GM12801 (cell line): ENCODE data around the gene HEATR9.

Source experiments
- TF ChIP-seq, protein P1 (sequence below): IDR thresholded peaks from one replicate; pipeline ENCODE4 v1.5.1; 2011; ENCODE audit warnings: control low read depth; ENCODE audit not compliant: insufficient read length; ENCODE audit errors: extremely low read depth

HEATR9 gene

DNA sequence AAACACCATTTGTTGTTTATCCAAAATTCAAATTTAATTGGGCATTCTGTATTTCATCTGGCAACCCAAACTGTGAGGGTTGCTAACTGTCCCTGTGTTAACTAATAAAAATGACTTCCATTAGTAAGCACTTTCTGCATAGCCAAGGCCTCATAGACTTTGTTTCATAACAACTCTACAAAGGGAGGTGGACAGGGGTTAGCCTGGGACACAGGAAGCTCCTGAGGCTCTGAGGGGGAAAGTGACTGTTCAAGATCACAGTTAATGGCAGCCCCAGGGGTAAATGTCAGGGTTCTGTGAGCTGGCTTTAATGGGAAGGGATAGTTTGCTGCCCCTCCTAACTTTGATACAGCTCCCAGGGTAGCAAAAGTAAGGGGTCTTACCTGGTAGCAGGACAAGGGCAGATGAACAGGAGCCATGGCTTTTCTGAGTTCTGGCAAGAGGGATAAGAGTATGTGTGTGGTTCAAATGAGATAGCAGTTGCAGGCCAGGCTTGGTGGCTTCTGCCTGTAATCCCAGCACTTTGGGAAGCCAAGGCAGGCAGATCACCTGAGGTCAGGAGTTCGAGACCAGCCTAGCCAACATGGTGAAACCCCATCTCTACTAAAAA lies 2.2 kb downstream of the HEATR9 start:
- TF ChIP-seq, protein P1, sequence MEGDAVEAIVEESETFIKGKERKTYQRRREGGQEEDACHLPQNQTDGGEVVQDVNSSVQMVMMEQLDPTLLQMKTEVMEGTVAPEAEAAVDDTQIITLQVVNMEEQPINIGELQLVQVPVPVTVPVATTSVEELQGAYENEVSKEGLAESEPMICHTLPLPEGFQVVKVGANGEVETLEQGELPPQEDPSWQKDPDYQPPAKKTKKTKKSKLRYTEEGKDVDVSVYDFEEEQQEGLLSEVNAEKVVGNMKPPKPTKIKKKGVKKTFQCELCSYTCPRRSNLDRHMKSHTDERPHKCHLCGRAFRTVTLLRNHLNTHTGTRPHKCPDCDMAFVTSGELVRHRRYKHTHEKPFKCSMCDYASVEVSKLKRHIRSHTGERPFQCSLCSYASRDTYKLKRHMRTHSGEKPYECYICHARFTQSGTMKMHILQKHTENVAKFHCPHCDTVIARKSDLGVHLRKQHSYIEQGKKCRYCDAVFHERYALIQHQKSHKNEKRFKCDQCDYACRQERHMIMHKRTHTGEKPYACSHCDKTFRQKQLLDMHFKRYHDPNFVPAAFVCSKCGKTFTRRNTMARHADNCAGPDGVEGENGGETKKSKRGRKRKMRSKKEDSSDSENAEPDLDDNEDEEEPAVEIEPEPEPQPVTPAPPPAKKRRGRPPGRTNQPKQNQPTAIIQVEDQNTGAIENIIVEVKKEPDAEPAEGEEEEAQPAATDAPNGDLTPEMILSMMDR, result no peak

DNA sequence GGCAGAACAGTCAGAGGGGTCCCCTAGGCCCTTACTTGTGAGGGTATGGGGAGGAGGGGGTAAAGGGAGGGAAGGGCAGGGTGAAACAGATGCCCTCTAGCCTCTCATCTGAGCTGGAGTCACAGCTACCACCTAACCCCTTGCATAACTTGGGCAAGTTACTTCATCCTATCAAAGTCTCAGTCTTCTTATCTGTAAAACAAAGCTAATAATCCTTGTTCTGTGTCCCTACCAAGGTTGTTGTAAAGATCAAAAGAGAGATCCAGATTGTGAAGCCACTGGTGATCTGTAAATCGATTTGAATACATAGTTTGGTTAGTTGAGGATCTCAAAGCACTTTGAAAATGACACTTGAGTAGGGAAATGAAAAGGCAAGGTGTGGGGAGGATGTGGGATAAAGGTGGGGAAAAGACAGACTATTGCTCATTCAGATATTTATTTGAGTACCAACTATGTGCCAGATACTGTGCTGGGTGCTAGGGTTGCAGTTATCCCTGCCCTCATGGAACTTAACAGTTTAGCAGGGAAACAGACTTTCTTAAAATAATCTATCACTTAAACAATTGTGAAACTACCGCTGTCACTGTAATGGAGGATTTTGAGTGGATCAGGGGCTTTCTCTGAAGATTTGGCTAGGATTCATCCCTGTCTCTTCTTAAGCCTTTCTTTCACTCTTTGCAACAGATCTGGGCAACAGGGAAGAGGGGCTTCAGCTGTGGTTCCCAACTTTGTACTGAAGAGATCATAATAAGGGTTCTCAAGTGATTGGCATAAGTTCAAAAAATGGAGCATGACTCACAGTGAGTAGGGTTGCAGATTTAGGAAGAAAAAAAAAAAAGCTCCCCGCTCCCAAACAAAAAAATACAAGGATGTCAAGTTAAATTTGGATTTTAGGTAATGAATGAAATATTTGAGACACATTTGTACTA lies 3.0 kb downstream of the HEATR9 start:
- TF ChIP-seq, protein P1, result no peak

DNA sequence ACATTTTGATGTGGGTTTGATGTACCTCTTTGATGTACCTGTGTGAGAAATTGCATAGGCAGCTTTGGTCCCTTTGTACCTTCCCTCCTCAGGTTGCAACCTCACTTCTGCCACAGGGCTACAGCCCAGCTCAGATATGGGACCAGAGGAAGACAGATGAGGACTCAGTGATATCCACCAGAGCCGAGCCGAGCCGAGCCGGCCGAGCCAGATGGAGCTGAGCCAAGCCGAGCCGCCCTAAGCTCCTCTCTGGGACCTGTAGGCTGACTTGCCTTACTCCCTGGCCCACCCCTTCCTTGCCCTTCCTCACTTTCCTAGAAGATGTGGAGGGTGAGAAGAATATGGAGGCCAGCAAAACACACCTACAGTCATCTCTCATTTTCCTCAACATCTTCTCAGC lies 3.8 kb downstream of the HEATR9 start:
- TF ChIP-seq, protein P1, result no peak

DNA sequence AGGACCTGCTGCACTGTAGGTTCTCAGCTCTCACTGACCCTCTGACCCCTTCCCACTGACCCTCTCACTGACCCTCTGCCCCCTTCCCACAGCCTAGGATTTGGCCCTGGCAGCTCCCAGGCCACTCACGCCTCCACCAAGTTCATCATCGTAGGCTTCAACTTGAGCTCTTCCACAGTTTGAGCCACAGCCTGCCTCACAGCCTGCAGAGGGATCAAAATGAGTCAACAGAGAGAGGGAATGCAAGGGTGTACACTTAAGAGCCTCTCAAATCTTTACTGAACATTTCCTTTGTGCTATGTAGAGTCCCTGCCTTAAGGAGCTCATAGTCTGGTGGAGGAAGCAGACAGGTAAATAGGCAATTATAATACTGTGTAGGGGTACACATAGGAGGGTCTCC lies 12.1 kb downstream of the HEATR9 start:
- TF ChIP-seq, protein P1, result no peak

DNA sequence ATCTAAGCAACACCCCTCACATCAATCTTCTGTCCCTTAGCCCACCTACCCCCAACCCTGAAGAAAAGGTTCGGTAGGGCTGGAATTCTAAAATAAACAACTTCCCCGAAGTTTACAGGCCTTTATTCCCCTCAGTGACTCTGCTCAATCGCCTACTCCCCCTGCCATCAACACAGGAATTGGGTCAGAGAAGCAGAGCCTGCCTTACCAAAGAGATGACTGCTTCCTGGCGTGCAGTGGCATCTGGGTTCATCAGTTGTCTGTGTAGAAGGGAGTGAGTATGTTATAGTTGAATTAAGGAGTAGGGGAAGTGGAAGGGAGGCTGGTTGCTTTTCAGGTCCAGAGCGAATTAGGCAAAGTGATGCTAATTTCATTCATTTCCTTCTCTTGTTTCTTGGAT lies 12.7 kb downstream of the HEATR9 start:
- TF ChIP-seq, protein P1, result no peak

DNA sequence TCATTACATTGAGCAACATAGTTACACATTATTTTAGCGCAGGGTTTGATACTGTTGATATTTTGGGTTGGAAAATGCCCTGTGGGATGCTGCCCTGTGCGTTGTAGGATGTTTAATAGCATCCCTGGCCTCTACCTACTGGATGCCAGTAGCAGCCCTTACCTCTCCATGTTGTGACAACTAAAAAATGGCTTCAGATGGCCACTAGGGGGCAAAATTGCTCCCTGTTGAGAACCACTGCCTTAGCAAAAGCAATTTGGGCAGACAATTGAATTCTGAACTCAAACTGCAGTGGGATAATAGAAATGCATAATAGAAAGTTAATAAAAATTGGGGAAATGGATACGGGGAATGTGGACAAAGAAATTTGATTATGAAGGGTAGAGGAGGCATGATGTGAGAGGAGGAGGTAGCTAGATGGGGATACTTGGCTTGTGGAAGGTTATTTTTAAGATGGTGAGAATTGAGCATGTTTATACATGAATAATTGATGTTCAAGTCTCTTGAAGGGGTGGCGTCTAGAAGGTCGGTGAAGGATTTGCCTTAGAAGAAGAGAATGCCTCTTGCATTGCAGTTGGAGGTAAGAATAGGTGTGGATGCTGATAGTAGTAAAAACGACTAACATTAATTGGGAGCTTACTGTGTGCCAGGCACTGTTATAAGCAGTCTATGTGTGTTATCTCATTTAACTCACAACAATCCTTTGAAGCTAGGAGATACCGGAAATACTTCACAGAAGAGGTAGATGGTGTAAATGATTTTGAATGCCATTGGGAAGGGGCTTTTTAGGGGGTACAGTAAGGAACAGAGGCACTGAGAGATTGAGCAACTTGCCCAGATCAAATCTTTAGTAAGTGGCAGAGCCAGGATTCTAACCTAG lies 19.0 kb downstream of the HEATR9 start:
- TF ChIP-seq, protein P1, result peak; percentile 23
